K562 (cell line): ENCODE measurements around the gene SLC6A6. TPM values are rescaled to one million over a fixed set of nuclear protein-coding genes. Genes with fewer than 3 reads are reported as not detected.
A peak's percentile ranks its signal among the peaks of the same experiment; 100 is the strongest.

ENCODE experiments used
- CC2D1A ChIP-seq: fragments of 450-650 bp; IDR thresholded peaks from 2 replicates; pipeline ENCODE4 v1.6.1; 2017; ENCODE audit warnings: mild to moderate bottlenecking
- JUND ChIP-seq, 2 experiments: IDR thresholded peaks; 2 replicates in 1 of 2; 3 replicates in 1 of 2; pipeline ENCODE4 v1.6.1; 2011; ENCODE audit warnings: borderline replicate concordance in 2 of 2, low read depth in 2 of 2, low read length in 2 of 2, improper control_type of control experiment in 1 of 2, missing biosample characterization in 1 of 2, missing genetic modification characterization in 1 of 2, missing genetic modification reagents in 1 of 2
- PHTF2 ChIP-seq: fragments of 250-450 bp; sonication (Bioruptor Pico); IDR thresholded peaks from 2 replicates; pipeline ENCODE4 v1.5.0; 2021; ENCODE audit warnings: mild to moderate bottlenecking
- POLR2G ChIP-seq: fragments of 200-400 bp; formaldehyde crosslinking; IDR thresholded peaks from 2 replicates; pipeline ENCODE4 v1.6.1; 2017; ENCODE audit warnings: low read depth, mild to moderate bottlenecking, antibody characterized with exemption, low read length, moderate library complexity
- RB1 ChIP-seq: fragments of 450-650 bp; IDR thresholded peaks from 2 replicates; pipeline ENCODE4 v1.6.1; 2017; ENCODE audit warnings: low read depth, mild to moderate bottlenecking
- REST ChIP-seq, 2 experiments: fragments of 450-650 bp; formaldehyde crosslinking in 1 of 2; IDR thresholded peaks; 2 replicates each; pipeline versions ENCODE4 v1.4.0 to v1.6.1; 2014 to 2020; ENCODE audit warnings: mild to moderate bottlenecking in 2 of 2, borderline replicate concordance in 1 of 2, low read depth in 1 of 2
- SMC3 ChIP-seq: conservative IDR thresholded peaks from 2 replicates; pipeline ENCODE4 v1.6.1; 2011; ENCODE audit warnings: low read depth, low read length, improper control_type of control experiment; ENCODE audit not compliant: insufficient read depth
- ZBTB7A ChIP-seq: IDR thresholded peaks from 2 replicates; pipeline ENCODE4 v1.6.1; 2011; ENCODE audit warnings: low read depth, mild to moderate bottlenecking, low read length, moderate library complexity, borderline replicate concordance; ENCODE audit not compliant: control insufficient read depth
- ZC3H8 ChIP-seq: fragments of 450-650 bp; IDR thresholded peaks from 2 replicates; pipeline ENCODE4 v1.6.1; 2017
- ZNF75A ChIP-seq: fragments of 450-650 bp; formaldehyde crosslinking; IDR thresholded peaks from 2 replicates; pipeline ENCODE4 v1.4.0; 2020; ENCODE audit warnings: mild to moderate bottlenecking
- polyA plus RNA-seq, 8 experiments: library from polyadenylated mRNA; depleted of rRNA in 4 of 8; stranded (reverse) in 5 of 8; unstranded in 3 of 8; fragments of >200 nt; fragmentation: Nextera tagmentation in 2 of 8; fragmentation: Illumina TruSeq in 1 of 8; extraction: Ambion mirVana in 2 of 8; extraction: Trizol in 1 of 8; gene quantifications; 2 replicates each; pipeline versions ENCODE4 v1.2.1 to v1.2.3, GENCODE V29; 2011 to 2014; ENCODE audit warnings: inconsistent platforms in 1 of 8, missing spikeins in 1 of 8
- total RNA-seq, 7 experiments: library from RNA; depleted of rRNA in 6 of 7; stranded (reverse); fragments of >200 nt in 6 of 7; fragmentation: Illumina TruSeq in 2 of 7; extraction: Trizol in 2 of 7; gene quantifications; 2 replicates each; pipeline versions ENCODE4 v1.2.1 to v1.2.3, GENCODE V29; 2011 to 2021; ENCODE audit warnings: low replicate concordance in 1 of 7

The SLC6A6 gene
- total and polyA plus RNA-seq, 9 of the 15 experiments (the other 6 are each of a cell fraction or from before 2014, with no cell fraction given): 12.3 to 203 (median 93.2) TPM

GRCh38 chr3:14467814-14468620 lies 65.6 kb downstream of the SLC6A6 start (continued):
- TF ChIP-seq REST (IDR thresholded peaks at IDR 0.05; ENCODE audit: borderline replicate concordance) (peak; percentile 75), REST (CRISPR knock-in tag; IDR thresholded peaks at IDR 0.05; ENCODE audit: low read depth) (no peak), ZNF75A (no peak), JUND (IDR thresholded peaks at IDR 0.05; ENCODE audit: borderline replicate concordance, low read depth, low read length) (0 out of 2 replicates have a peak, but pooled peaks have one; percentile 22), JUND (tag; IDR thresholded peaks at IDR 0.05; ENCODE audit: borderline replicate concordance, low read depth, low read length) (no peak), SMC3 (peak; percentile 87), ZC3H8 (no peak), CC2D1A (peak; percentile 52; the same call in 1 of the 2 replicates), POLR2G (0 out of 2 replicates have a peak, but pooled peaks have one; percentile 6), ZBTB7A (peak; percentile 92), RB1 (peak; percentile 23; the same call in 1 of the 2 replicates), PHTF2 (CRISPR knock-in tag) (no peak)
